PFSK-1 (cell line): ENCODE data around the gene NISCH.

Experiments used
- POLR2AphosphoS5 ChIP-seq: IDR thresholded peaks from 2 replicates; pipeline ENCODE4 v1.6.1; 2012; ENCODE audit warnings: low read depth, mild to moderate bottlenecking, control low read depth, low read length, moderate library complexity
- SIN3A ChIP-seq: IDR thresholded peaks from 2 replicates; pipeline ENCODE4 v1.6.1; 2012; ENCODE audit warnings: mild to moderate bottlenecking, low read length, moderate library complexity, borderline replicate concordance; ENCODE audit not compliant: insufficient read depth
- TF ChIP-seq, protein P1 (sequence below), 2 experiments: IDR thresholded peaks; 2 replicates each; pipeline versions ENCODE4 v1.6.1 to v1.8.0; 2011 to 2012; ENCODE audit warnings: low read depth in 2 of 2, low read length in 2 of 2, control low read depth in 1 of 2, inconsistent platforms in 1 of 2, mild to moderate bottlenecking in 1 of 2, moderate library complexity in 1 of 2; ENCODE audit not compliant: insufficient read depth in 1 of 2

DNA sequence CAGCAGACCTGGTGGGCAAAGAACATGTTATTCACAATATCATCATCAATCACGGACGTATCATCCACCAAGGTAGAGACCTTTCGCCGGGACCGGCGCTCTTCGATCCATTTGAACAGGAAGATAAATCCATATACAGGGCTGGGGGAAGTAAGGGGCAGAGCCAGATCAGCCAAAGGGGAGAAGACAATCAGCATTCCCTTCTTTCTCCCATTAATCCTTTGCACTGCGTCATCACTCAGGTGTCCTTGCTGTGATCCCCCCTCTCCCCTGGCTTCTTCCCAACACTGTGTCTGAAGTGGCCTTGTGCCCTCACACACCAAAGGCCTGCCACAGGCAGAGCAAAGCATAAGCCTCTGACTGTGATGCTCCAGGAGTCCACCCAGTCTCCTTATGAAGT is 46.9 kb upstream of the NISCH start:
- TF ChIP-seq POLR2AphosphoS5 (no peak), SIN3A (no peak)
- TF ChIP-seq, protein P1, sequence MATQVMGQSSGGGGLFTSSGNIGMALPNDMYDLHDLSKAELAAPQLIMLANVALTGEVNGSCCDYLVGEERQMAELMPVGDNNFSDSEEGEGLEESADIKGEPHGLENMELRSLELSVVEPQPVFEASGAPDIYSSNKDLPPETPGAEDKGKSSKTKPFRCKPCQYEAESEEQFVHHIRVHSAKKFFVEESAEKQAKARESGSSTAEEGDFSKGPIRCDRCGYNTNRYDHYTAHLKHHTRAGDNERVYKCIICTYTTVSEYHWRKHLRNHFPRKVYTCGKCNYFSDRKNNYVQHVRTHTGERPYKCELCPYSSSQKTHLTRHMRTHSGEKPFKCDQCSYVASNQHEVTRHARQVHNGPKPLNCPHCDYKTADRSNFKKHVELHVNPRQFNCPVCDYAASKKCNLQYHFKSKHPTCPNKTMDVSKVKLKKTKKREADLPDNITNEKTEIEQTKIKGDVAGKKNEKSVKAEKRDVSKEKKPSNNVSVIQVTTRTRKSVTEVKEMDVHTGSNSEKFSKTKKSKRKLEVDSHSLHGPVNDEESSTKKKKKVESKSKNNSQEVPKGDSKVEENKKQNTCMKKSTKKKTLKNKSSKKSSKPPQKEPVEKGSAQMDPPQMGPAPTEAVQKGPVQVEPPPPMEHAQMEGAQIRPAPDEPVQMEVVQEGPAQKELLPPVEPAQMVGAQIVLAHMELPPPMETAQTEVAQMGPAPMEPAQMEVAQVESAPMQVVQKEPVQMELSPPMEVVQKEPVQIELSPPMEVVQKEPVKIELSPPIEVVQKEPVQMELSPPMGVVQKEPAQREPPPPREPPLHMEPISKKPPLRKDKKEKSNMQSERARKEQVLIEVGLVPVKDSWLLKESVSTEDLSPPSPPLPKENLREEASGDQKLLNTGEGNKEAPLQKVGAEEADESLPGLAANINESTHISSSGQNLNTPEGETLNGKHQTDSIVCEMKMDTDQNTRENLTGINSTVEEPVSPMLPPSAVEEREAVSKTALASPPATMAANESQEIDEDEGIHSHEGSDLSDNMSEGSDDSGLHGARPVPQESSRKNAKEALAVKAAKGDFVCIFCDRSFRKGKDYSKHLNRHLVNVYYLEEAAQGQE (IDR thresholded peaks at IDR 0.05; ENCODE audit: insufficient read depth in 1 of 2, low read depth in 2 of 2, low read length in 2 of 2): no peak
